Sigmoid colon (tissue), 4 donors: ENCODE results near the gene OR5AR1.

Source experiments
- CTCF ChIP-seq, 4 experiments: fragments of 450-650 bp in 3 of 4; fragments of 200-600 bp in 1 of 4; IDR thresholded peaks; one replicate each; pipeline ENCODE4 v1.5.1; 2016 to 2019; ENCODE audit warnings: antibody characterized with exemption in 4 of 4, mild to moderate bottlenecking in 3 of 4, moderate library complexity in 2 of 4
- EP300 ChIP-seq, 4 donors: sonication (generic); formaldehyde crosslinking; IDR thresholded peaks; one replicate each; pipeline ENCODE4 v1.6.1; 2017; ENCODE audit warnings: antibody characterized with exemption in 4 of 4
- POLR2A ChIP-seq, 2 donors: fragments of 450-650 bp; IDR thresholded peaks; one replicate each; pipeline ENCODE4 v1.6.1; 2016; ENCODE audit warnings: antibody characterized with exemption in 2 of 2, mild to moderate bottlenecking in 2 of 2, moderate library complexity in 2 of 2
- POLR2AphosphoS5 ChIP-seq, 4 donors: sonication (generic); formaldehyde crosslinking; IDR thresholded peaks; one replicate each; pipeline ENCODE4 v1.6.1; 2017; ENCODE audit warnings: antibody characterized with exemption in 4 of 4

- no peak for TF ChIP-seq CTCF (IDR thresholded peaks at IDR 0.05)
- no peak for TF ChIP-seq POLR2A (IDR thresholded peaks at IDR 0.05)
- TF ChIP-seq POLR2AphosphoS5 (IDR thresholded peaks at IDR 0.05), result no peak
- TF ChIP-seq EP300 (IDR thresholded peaks at IDR 0.05), result no peak
These were observed 37.5 kb downstream of the OR5AR1 start for GRCh38 chr11:56700914-56701485.
